ENCODE data around the gene SLC9A9. TPM values are rescaled to one million over a fixed set of nuclear protein-coding genes. Genes with fewer than 3 reads are reported as not detected.

SLC9A9 gene
- polyA plus RNA-seq, 1 donor from 2014 or later: 0.54 TPM

- Histone ChIP-seq H3K9ac (ENCODE audit: low read length) (no peak overlapping the region), H3K4me2 (ENCODE audit: low read length) (no peak overlapping the region), H4K20me1 (ENCODE audit: insufficient read depth) (no peaks in the 10 kb centered on the region), H3F3A (ENCODE audit: insufficient read depth, low read length, poor library complexity, severe bottlenecking) (no peaks in the 10 kb centered on the region), H3K36me3 (ENCODE audit: insufficient read depth, low read length) (no peaks in the 10 kb centered on the region), H2AFZ (ENCODE audit: low read depth, low read length) (no peak overlapping the region), H3K27ac (ENCODE audit: low read length) (no peak overlapping the region), H3K79me2 (replicated peaks; ENCODE audit: insufficient read depth, low read length) (no peaks in the 10 kb centered on the region), H3K9me3 (ENCODE audit: low read length) (no peaks in the 10 kb centered on the region), H3K9me2 (ENCODE audit: insufficient read depth, low read length) (no peaks in the 10 kb centered on the region), H3K27me3 (ENCODE audit: insufficient read depth, low read depth, low read length) (no peaks in the 10 kb centered on the region), H3K4me3 (ENCODE audit: low read length) (no peak overlapping the region)
- TF ChIP-seq RAD21 (conservative IDR thresholded peaks at IDR 0.05) (no peak), POLR2AphosphoS5 (IDR thresholded peaks at IDR 0.05) (no peak), SMC3 (conservative IDR thresholded peaks at IDR 0.05; ENCODE audit: poor library complexity) (no peak), REST (IDR thresholded peaks at IDR 0.05; ENCODE audit: borderline replicate concordance) (no peak), TAF1 (IDR thresholded peaks at IDR 0.05; ENCODE audit: low read depth) (no peak)
Measured at GRCh38 chr3:143447491-143447890, 400.8 kb downstream of the SLC9A9 start.

- no peak overlapping the region for H3K27ac ChIP-seq (ENCODE audit: low read length)
- no peaks in the 10 kb centered on the region for H3K9me2 ChIP-seq (ENCODE audit: insufficient read depth, low read length)
- no peaks in the 10 kb centered on the region for H4K20me1 ChIP-seq (ENCODE audit: insufficient read depth)
- no peaks in the 10 kb centered on the region for H3K9me3 ChIP-seq (ENCODE audit: low read length)
- H3K27me3 ChIP-seq (ENCODE audit: insufficient read depth, low read depth, low read length): no peaks in the 10 kb centered on the region
- no peak overlapping the region for H3K9ac ChIP-seq (ENCODE audit: low read length)
- H2AFZ ChIP-seq (ENCODE audit: low read depth, low read length): no peak overlapping the region
- H3K4me3 ChIP-seq (ENCODE audit: low read length): no peak overlapping the region
- no peaks in the 10 kb centered on the region for H3K36me3 ChIP-seq (ENCODE audit: insufficient read depth, low read length)
- no peak for TF ChIP-seq TAF1 (IDR thresholded peaks at IDR 0.05; ENCODE audit: low read depth)
- no peak for TF ChIP-seq SMC3 (conservative IDR thresholded peaks at IDR 0.05; ENCODE audit: poor library complexity)
- no peak for TF ChIP-seq MXI1 (conservative IDR thresholded peaks at IDR 0.05; ENCODE audit: poor library complexity, severe bottlenecking)
- TF ChIP-seq CTCF (IDR thresholded peaks at IDR 0.05; ENCODE audit: poor library complexity, severe bottlenecking): no peak
- TF ChIP-seq POLR2AphosphoS5 (IDR thresholded peaks at IDR 0.05): no peak
- no peak for TF ChIP-seq REST (IDR thresholded peaks at IDR 0.05; ENCODE audit: borderline replicate concordance)
- TF ChIP-seq RAD21 (conservative IDR thresholded peaks at IDR 0.05): no peak
- TF ChIP-seq EP300 (conservative IDR thresholded peaks at IDR 0.05; ENCODE audit: poor library complexity, severe bottlenecking): no peak
- TF ChIP-seq EZH2 (IDR thresholded peaks at IDR 0.05; ENCODE audit: borderline replicate concordance, insufficient read depth, low read length, poor library complexity, severe bottlenecking): no peak
- no peak overlapping the region for H3K4me2 ChIP-seq (ENCODE audit: low read length)
- H3F3A ChIP-seq (ENCODE audit: insufficient read depth, low read length, poor library complexity, severe bottlenecking): no peaks in the 10 kb centered on the region
- no peaks in the 10 kb centered on the region for H3K79me2 ChIP-seq (replicated peaks; ENCODE audit: insufficient read depth, low read length)
Measured at GRCh38 chr3:143445118-143445517, 403.1 kb downstream of the SLC9A9 start.
